PFSK-1 (cell line): Measurements from ENCODE around the gene HS2ST1.

ENCODE experiments used
- FOXP2 ChIP-seq: optimal IDR thresholded peaks from 2 replicates; pipeline ENCODE3; 2011; ENCODE audit warnings: borderline replicate concordance, control low read depth, inconsistent platforms; ENCODE audit not compliant: insufficient read depth; ENCODE audit errors: extremely low read length, extremely low read depth
- POLR2AphosphoS5 ChIP-seq: IDR thresholded peaks from 2 replicates; pipeline ENCODE4 v1.6.1; 2012; ENCODE audit warnings: low read depth, mild to moderate bottlenecking, control low read depth, low read length, moderate library complexity
- SIN3A ChIP-seq: IDR thresholded peaks from 2 replicates; pipeline ENCODE4 v1.6.1; 2012; ENCODE audit warnings: mild to moderate bottlenecking, low read length, moderate library complexity, borderline replicate concordance; ENCODE audit not compliant: insufficient read depth
- TAF1 ChIP-seq: IDR thresholded peaks from 2 replicates; pipeline ENCODE4 v1.6.1; 2012; ENCODE audit warnings: low read length, control low read depth, borderline replicate concordance; ENCODE audit not compliant: insufficient read depth

DNA sequence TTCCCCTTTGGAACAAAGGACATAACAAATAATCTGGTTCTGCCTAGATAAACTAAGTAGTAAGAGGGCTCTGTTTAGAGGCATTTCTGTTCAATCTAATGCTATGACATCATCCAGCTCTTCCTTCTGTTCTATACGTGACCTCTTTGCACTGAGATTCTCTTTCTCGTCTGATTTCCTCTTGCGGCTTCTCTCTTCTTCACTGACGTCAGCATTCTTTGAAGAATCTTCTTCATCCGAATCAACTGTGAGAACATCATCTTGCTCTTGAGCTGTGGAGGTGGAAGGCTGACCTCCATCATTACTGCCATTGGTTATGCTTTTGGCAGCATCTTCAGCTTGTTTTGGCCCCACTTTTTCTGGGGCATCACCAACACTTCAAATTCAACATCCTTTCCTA is 130.4 kb downstream of the HS2ST1 start:
- no peak for TF ChIP-seq SIN3A
- no peak for TF ChIP-seq TAF1
- TF ChIP-seq POLR2AphosphoS5: no peak
- TF ChIP-seq FOXP2: no peak
